Activated CD4-positive, alpha-beta T cell treated with anti-CD3 and anti-CD28 coated beads, Interleukin-2, amount 50 U/mL, for 24 hours (primary cell): Measurements from ENCODE around the gene ARHGEF10L.

ENCODE experiments used
- DNase-seq, 2 donors: peaks; one replicate each; pipeline ENCODE4 v3.0.0-alpha.2; 2020; ENCODE audit warnings: low read depth in 1 of 2, low spot score in 1 of 2

The ARHGEF10L gene

DNA sequence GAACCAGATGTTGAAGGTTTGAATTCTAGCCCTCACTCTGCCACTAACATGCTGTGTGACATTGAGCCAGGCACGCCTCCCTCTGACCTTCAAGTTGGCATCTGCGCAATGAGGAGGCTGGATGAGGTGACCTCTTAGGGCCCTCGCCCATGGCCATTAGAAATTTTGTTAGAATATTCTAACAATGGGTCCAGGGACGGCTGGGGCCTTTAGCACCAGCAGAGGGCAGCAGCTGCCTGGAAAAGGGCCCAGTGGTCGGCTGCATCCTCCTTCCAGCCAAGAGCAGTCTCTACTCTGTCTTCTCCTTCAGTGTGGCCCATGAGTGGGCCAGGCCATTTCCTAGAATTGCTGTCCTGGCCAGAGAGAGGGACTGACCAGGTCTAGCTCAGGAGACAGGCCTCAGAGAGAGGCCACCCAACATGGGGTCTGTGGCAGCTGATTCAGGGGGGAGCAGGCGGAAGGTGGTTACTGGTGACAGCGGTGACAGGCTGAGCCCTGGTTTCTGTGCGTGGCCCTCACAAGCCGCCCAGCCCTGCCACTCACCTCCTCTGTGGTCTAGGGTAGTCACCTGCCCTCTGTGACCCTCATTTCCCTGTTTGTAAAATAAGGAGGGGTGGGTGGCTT lies 114.3 kb downstream of the ARHGEF10L start:
- no peak for DNase-seq

DNA sequence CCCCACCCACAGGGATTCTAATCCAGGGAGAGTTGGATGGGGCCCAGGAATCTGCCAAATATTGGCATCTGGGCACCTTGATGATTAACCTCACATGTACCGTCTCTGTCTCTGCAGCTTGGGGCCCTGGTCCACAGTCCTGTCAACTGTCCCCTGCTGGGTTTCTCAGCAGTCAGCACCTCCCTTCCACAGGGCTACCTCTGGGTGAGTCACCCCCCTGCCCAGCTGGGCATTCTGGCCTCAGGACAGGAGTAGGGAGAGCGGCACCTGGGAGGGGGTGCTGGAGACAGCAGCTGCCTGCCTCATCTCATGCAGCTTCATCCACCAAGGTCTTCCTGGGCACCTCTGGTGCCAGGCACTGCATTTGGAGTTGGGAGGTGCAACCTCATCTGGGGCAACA lies 115.0 kb downstream of the ARHGEF10L start:
- DNase-seq, result no peak

- DNase-seq, result no peak
These were observed 115.7 kb downstream of the ARHGEF10L start for GRCh38 chr1:17655169-17655568.

- no peak for DNase-seq
These were observed 116.4 kb downstream of the ARHGEF10L start for GRCh38 chr1:17655922-17656321.

- no peak for DNase-seq
These were observed 117.9 kb downstream of the ARHGEF10L start for GRCh38 chr1:17657436-17657835.

DNA sequence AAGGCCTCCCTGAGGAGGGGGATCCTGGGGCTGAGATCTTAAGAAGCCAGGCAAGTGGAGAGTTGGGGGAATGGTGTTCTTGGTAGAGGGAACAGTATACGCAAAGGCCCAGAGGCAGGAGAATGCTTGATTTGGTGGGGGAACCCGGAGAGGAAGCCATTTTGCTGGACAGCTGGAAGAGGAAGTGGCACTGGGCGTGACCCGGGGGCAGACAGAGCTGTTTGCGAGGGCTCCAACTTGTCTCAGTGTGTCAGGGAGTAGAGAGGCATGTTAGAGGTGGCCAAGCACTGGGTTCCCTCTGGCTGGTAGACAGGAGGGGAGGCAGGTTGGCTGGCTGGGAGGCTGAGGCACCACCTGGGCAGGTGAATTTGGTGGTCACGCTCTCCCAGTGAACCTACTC lies 119.3 kb downstream of the ARHGEF10L start:
- no peak for DNase-seq

GRCh38 chr1:17661546-17662157 lies 122.2 kb downstream of the ARHGEF10L start:
- peak; percentile 33 to 35 for DNase-seq

DNA sequence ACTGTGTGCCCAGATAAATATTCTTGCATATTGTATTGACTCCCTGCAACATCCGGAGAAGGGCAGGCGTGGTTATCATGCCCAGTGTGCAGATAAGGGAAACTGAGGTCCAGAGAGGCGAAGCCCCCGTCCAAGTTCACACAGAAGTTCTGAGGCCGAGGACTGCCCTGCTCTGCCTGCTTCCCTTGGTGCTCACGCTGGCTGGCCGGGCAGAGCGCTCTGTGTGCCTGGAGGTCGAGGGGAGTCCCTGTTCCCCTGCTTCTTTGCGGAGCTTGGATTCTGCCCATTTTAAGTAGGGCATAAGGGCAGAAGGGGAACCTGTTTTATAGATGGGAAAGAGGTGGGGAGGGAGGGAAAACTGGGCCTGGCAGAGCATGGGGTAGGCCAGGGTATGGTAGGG lies 122.8 kb downstream of the ARHGEF10L start:
- DNase-seq, result no peak

DNA sequence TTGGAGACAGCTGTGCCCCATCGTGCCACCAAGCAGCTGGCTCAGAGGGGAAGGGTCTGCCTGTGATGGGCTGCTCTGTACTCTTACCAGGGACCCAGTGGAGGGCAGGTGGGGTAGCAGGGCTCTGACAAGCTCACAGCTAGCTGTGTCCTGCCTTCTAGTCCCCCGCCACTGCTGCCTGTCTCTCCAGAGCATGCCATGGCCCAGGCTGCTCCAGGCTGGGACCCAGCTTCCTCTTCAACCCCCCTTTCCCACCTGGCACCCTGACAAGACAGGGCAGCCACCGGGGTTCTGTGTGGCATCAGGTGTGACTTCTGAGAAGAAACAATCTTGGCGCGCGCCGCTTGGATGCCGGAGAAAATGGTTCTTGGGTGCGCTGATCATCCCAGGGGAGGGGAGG lies 123.3 kb downstream of the ARHGEF10L start:
- no peak for DNase-seq

DNA sequence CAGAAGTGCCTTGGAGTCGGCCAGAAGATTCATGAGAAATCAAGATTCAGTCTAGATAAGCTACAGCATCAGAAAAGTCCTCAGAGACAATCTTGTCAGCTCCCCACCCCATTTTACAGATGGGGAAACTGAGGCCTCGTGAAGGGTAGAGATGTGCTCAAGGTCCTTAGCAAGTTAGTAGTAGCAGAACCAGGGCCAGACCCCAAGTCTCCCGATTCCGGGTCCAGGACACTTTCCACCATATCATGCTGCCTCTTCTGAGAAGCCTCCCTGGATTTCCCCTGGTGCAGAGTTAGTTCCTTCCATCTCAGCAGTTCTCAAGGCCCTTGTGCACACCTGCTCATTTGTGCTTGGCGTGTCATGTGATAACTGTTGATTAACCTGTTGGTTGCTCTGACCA lies 124.1 kb downstream of the ARHGEF10L start:
- DNase-seq, result no peak

DNA sequence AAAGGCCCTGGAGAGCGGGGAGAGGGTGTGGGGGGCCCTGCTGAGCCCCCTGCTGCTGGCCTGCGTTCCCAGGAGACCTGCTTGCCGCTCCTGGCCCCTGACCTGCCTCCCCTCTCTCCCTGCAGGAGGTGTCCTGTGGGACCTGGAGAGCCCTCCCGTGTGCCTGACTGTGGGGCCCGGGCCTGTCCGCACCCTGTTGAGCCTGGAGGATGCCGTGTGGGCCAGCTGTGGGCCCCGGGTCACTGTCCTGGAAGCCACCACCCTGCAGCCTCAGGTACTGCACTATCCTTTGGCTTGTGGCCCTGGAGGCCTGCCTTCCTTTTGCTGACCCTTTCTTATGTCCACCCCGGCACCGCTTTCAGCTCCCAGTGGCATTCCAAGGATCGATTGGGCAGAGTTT lies 124.8 kb downstream of the ARHGEF10L start:
- DNase-seq, result no peak

DNA sequence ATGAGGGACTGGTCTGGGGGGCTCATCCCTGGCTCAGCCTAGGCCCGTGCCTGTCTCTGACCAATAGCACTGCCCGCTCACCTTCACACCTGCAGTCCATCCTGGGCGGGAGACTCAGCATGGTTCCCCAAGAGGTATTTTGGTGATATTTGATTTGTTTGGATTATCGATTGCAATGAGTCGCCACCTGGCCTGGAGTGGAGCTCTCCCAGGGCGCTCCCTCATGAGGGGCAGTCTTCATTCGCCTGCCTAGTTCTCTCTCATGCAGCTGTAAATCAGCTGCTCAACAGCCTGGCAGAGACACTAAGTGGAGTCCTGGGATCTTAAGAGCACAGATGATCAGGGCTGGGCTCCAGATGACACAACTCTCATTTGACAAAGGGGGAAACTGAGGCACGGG lies 125.6 kb downstream of the ARHGEF10L start:
- no peak for DNase-seq

DNA sequence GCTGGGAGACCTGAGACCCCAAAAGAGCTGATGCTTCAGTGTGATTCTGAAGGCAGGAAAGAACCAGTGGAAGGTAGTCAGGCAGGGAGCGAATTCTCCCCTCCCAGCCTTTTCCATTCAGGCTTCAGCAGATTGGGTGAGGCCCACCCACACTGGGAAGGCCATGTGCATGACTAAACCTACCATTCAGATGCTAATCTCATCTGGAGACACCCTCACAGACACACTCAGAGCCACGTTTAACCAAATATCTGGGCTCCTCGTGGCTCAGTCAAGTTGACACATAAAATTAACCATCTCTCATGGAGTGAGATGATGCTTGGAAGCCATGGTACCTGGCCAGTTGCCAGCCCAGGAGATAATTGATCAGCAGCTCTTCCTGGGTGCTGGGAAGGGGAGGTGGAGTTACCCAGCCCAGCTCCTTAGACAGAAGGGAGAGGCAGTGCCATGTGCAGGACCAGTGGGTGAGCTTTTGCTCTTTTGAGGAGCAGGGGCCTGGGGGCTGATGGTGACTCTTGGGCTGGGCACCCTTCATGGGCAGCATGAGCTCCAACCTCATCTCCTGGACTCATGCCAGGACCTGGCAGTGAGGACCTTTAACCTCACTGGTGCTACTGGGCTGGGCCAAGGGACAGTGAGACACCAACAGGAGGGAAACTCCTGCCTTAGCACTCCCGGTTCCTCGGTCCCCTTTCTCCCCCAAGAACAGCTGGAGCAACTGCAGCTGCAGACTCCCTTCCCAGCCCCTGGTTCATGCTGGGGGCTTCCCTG lies 126.6 kb downstream of the ARHGEF10L start:
- no peak for DNase-seq

DNA sequence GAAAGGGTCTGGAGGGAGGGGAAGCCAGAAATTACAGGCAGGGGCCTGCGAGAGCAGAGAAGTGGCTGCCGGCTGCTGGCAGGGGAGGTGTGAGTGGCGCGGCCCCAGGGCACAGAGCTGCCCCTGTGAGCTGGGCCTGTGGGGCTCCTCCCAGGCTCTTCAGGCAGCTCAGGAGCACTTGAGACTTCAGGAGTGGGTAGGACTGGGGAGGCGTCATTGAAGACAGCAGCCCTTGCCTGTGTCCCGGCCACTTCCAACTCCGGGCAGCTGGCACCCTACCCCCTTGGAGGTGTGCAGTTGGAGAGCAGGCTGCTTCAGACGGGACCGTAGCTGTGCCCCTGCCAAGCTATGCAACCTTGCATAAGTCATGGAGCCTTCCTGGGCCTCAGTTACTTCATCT lies 128.1 kb downstream of the ARHGEF10L start:
- DNase-seq, result no peak

DNA sequence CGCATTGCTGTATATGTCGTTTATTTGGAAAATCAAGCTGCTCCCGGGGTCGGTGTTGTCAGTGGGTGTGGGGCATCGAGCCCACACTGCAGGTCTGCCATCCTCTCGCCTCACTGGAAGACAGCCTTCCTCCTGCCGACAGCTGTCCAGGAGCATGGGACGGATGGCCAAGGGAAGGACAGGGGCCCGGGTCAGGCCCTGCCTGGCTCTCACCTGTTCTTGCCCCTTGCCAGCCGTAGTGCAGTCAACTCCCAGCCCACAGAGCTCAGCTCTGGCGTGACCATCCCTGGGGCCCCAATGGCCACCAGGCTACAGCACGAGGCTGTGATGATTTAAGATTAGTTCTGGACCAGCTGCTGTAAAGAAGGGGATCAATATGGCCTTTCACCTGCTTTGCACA lies 128.7 kb downstream of the ARHGEF10L start:
- DNase-seq, result no peak

- DNase-seq, result no peak
These were observed 129.2 kb downstream of the ARHGEF10L start for GRCh38 chr1:17668624-17669175.

GRCh38 chr1:17669305-17669704 lies 129.8 kb downstream of the ARHGEF10L start:
- DNase-seq, result no peak

- DNase-seq, result no peak
These were observed 130.5 kb downstream of the ARHGEF10L start for GRCh38 chr1:17669866-17670451.

- no peak for DNase-seq
These were observed 131.3 kb downstream of the ARHGEF10L start for GRCh38 chr1:17670587-17671313.

DNA sequence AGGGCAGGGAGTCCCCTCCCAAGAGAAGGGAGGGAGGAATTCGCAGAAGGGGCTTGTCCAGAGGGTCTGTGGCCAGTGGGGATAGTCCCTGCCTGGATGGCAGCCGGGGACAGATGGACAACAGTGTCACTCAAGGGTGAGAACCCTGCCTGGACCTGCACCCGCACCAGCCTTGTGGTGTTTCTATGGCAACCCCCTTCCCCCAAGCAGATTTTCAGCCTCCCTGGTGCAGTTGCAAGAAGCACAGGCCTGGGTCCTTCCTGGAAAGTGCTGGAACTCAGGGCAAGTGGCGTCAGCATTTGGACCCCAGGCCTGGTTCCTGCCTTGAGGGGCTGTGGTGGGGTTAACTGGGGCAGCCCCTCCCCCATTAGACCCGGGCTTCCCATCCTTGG lies 131.8 kb downstream of the ARHGEF10L start:
- DNase-seq, result no peak

DNA sequence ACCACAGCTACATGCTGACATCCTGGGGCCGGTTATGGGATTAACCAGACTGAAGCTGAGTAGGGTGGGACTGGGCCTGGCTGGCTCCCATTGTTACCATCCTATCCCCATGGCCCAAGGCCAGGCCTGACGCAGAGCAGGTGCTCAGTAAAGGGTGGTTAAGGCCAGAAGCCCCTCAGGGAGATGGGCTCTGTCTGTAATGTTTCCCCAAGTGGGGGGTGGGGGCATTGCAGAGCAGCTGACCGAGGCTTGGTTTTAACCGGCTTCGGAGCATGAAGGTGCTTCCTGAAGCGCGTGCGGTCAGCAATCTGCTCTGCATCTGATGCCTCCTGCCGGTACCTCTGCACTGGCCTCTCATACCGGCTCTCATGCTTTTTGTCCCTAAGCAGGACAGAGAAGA lies 132.2 kb downstream of the ARHGEF10L start:
- DNase-seq, result no peak
